GM18907 (cell line): Measurements from ENCODE around the gene GGT5.

Experiments
- ATAC-seq: cut with Tn5 transposase; IDR thresholded peaks from one replicate; pipeline ENCODE4 v1.9.1; 2021; ENCODE audit warnings: mild to moderate bottlenecking, moderate library complexity; ENCODE audit not compliant: unreplicated experiment

GGT5 gene

GRCh38 chr22:24171822-24172221 lies 73.1 kb downstream of the GGT5 start:
- ATAC-seq, result no peak

- no peak for ATAC-seq
Observed at GRCh38 chr22:24170632-24171031, 74.2 kb downstream of the GGT5 start.

DNA sequence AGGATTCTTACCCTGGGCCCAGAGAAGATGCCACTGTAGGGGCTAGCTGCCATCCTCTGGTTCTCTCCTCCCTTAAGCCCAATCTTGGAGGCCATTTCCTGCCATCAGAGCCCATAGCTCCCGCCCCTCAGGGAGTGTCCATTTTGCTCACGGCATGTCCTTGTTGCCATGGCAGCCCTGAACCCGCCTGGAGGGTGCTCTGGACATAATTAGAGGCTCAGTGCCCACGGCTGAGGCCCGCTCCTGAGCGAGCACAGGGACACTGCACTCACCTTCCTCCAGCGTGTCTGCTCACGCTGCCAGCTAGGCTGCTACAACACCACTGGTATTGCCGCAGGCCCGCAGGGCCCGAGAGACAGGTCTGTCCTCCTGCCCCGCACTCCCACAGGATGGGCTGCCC lies 74.7 kb downstream of the GGT5 start:
- ATAC-seq, result no peak
